Fibroblast of pulmonary artery (primary cell): Measurements from ENCODE around the gene PRSS35.
"Not testable (repeated sequence)": the region's sequence is repeated elsewhere in the genome, so short reads cannot be mapped to it uniquely, and the experiment has no call there.

Experiments used
- DNase-seq: peaks from one replicate; pipeline ENCODE4 v3.0.0-alpha.2; 2010; ENCODE audit warnings: low read depth
- H3K4me3 ChIP-seq: replicated peaks from 2 replicates; pipeline ENCODE4 v1.5.1; 2011; ENCODE audit warnings: low read depth, mild to moderate bottlenecking, control low read depth, low read length, moderate library complexity
- TF ChIP-seq, protein P1 (sequence below): IDR thresholded peaks from 2 replicates; pipeline ENCODE4 v1.5.1; 2011; ENCODE audit warnings: mild to moderate bottlenecking, control low read depth, low read length, inconsistent platforms; ENCODE audit errors: missing control alignments

The PRSS35 gene

DNA sequence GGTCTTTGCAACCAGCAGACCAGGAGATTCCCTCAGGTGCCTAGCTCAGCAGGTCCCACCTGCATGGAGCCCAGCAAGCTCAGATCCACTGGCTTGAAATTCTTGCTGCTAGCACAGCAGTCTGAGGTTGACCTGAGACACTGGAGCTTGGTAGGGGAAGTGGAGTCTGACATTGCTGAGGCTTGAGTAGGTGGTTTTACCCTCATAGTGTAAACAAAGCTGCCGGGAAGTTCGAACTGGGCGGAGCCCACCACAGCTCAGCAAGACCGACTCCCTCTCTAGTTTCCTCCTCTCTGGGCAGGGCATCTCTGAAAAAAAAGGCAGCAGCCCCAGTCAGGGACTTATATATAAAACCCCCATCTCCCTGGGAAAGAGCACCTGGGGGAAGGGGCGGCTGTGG is 34.3 kb downstream of the PRSS35 start:
- no peak overlapping the region for H3K4me3 ChIP-seq
- TF ChIP-seq, protein P1, sequence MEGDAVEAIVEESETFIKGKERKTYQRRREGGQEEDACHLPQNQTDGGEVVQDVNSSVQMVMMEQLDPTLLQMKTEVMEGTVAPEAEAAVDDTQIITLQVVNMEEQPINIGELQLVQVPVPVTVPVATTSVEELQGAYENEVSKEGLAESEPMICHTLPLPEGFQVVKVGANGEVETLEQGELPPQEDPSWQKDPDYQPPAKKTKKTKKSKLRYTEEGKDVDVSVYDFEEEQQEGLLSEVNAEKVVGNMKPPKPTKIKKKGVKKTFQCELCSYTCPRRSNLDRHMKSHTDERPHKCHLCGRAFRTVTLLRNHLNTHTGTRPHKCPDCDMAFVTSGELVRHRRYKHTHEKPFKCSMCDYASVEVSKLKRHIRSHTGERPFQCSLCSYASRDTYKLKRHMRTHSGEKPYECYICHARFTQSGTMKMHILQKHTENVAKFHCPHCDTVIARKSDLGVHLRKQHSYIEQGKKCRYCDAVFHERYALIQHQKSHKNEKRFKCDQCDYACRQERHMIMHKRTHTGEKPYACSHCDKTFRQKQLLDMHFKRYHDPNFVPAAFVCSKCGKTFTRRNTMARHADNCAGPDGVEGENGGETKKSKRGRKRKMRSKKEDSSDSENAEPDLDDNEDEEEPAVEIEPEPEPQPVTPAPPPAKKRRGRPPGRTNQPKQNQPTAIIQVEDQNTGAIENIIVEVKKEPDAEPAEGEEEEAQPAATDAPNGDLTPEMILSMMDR: no peak
- DNase-seq: no peak

GRCh38 chr6:83550482-83550881 is 38.1 kb downstream of the PRSS35 start:
- H3K4me3 ChIP-seq, DNase-seq: not testable (repeated sequence)

DNA sequence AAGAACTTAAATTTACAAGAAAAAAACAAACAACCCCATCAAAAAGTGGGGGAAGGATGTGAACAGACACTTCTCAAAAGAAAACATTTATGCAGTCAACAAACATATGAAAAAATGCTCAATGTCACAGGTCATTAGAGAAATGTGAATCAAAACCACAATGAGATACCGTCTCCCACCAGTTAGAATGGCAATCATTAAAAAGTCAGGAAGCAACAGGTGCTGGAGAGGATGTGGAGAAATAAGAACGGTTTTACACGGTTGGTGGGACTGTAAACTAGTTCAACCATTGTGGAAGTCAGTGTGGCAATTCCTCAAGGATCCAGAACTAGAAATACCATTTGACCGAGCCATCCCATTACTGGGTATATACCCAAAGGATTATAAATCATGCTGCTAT is 39.4 kb downstream of the PRSS35 start:
- not testable (repeated sequence) for DNase-seq, H3K4me3 ChIP-seq

DNA sequence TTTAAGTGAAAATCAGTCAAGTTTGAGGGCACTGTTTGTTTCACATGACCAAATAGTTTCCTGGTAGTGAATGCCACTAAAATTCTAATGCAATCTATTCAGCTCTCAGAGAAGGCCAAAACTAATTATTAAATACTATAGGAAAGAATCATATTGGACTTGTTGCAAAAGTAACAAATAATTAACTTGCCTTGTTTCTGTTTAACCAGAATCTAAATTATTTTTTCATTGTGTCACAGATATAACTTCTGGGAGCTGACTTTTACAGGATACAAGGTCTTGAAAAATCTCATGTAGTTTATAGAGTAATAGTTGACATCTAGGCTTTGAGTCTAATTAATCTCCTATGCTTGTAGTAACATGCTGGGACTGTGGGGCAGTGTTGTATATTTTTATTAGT is 44.5 kb downstream of the PRSS35 start:
- no peak for DNase-seq
- H3K4me3 ChIP-seq: no peak overlapping the region
- TF ChIP-seq, protein P1: no peak

DNA sequence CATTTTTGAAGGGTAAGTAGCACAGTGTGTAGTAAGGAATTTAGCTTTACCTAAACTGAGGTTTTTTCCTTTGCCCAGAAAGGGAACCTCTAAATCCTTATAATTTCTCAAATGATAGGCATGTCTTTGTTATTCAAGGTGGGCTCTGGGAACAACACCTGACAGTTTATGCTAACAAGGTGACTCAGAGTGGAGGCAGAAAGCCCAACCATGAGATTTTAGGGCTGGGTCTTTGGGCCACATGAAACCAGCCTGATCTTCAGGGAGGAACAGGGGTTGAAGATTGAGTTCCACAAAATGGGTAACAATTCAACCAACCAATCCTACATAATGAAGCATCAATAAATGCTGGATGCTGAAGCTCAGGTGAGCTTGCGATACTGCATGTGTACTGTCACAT is 46.6 kb downstream of the PRSS35 start:
- TF ChIP-seq, protein P1: no peak
- no peak for DNase-seq
- H3K4me3 ChIP-seq: no peak overlapping the region

DNA sequence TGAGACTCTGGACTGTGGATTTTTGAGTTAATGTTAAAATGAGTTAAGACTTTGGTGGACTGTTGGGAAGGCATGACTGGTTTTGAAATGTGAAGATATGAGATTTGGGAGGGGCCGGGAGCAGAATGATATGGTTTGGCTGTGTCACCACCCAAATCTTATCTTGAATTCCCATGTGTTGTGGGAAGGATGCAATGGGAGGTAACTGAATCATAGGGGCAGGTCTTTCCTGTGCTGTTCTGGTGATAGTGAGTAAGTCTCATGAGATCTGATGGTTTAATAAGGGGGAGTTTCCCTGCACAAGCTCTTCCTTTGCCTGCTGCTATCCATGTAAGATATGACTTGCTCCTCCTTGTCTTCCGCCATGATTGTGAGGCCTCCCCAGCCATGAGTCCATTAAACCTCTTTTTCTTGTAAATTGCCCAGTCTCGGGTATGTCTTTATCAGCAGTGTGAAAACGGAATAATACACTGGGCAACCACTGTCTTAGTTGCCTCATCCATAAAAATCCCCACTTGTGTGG is 59.4 kb downstream of the PRSS35 start:
- not testable (repeated sequence) for H3K4me3 ChIP-seq, DNase-seq

GRCh38 chr6:83574783-83575182 is 62.4 kb downstream of the PRSS35 start:
- TF ChIP-seq, protein P1: no peak
- DNase-seq: no peak
- no peak overlapping the region for H3K4me3 ChIP-seq
